Testis (tissue), 2 donors: Measurements from ENCODE around the gene CHMP2A.

ENCODE experiments used
- CTCF ChIP-seq, 3 experiments: fragments of 450-650 bp in 2 of 3; fragments of 200-600 bp in 1 of 3; sonication (generic) in 1 of 3; IDR thresholded peaks; one replicate each; pipeline ENCODE4 v1.5.1; 2016 to 2019; ENCODE audit warnings: antibody characterized with exemption in 3 of 3, mild to moderate bottlenecking in 2 of 3, moderate library complexity in 1 of 3
- POLR2A ChIP-seq: fragments of 450-650 bp; IDR thresholded peaks from one replicate; pipeline ENCODE4 v1.6.1; 2017; ENCODE audit warnings: antibody characterized with exemption, mild to moderate bottlenecking, moderate library complexity

GRCh38 chr19:58558066-58558622 is 3.2 kb upstream of the CHMP2A start, which contains the start of gene UBE2M:
- TF ChIP-seq CTCF (IDR thresholded peaks at IDR 0.05) (no peak), POLR2A (no peak)
